Keratinocyte (primary cell): Measurements from ENCODE around the gene PEX11A.

Experiments used
- CTCF ChIP-seq, 3 experiments: IDR thresholded peaks in 1 of 3; conservative IDR thresholded peaks in 1 of 3; optimal IDR thresholded peaks in 1 of 3; 2 replicates in 2 of 3; 3 replicates in 1 of 3; pipeline versions ENCODE3 to v1.5.1; 2011; ENCODE audit warnings: low read length in 3 of 3, mild to moderate bottlenecking in 3 of 3, moderate library complexity in 2 of 3, control low read depth in 1 of 3, inconsistent platforms in 1 of 3; ENCODE audit not compliant: insufficient read depth in 2 of 3; ENCODE audit errors: extremely low read depth in 1 of 3
- EZH2 ChIP-seq: IDR thresholded peaks from one replicate; pipeline ENCODE4 v1.6.1; 2012; ENCODE audit warnings: inconsistent platforms, mild to moderate bottlenecking, low read length, moderate library complexity

DNA sequence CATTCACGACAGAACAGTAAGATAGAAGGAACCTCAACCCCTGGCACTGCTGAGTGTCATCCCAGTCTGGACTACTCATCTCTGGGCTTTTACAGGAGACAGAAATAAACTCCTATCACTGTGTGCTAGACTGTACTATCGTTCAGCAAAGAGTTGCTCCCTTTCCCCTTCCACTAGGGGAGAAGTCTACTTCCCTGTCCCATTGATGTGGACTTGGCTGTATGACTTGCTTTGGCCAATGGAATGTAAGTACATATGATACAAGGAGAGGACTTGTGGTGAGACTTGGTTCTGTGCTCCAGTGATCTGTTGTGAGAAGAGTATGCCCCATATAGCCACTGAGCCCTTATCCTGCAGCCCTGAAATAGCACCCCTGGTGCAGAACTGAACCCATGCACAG, 30.0 kb downstream of the PEX11A start:
- TF ChIP-seq CTCF (optimal IDR thresholded peaks at IDR 0.05 in 1 of 3, IDR thresholded peaks at IDR 0.05 in 1 of 3, conservative IDR thresholded peaks at IDR 0.05 in 1 of 3; ENCODE audit: extremely low read depth in 1 of 3, insufficient read depth in 2 of 3, low read length in 3 of 3) (no peak), EZH2 (no peak)
